Osteocyte (in vitro differentiated cells): Measurements from ENCODE around the gene ERP27. TPM values are rescaled to one million over a fixed set of nuclear protein-coding genes. Genes with fewer than 3 reads are reported as not detected.

Experiments used
- DNase-seq: peaks from one replicate; pipeline ENCODE4 v3.0.0; 2021; ENCODE audit warnings: mixed read lengths; ENCODE audit not compliant: unreplicated experiment; ENCODE audit errors: extremely low spot score
- H3K27ac Mint-ChIP-seq: one replicate; pipeline ENCODE4 v1.8.0; 2021; ENCODE audit warnings: mild to moderate bottlenecking, mixed read lengths; ENCODE audit not compliant: unreplicated experiment
- H3K27me3 Mint-ChIP-seq: one replicate; pipeline ENCODE4 v1.8.0; 2021; ENCODE audit warnings: mixed read lengths; ENCODE audit not compliant: unreplicated experiment
- H3K36me3 Mint-ChIP-seq: one replicate; pipeline ENCODE4 v1.8.0; 2021; ENCODE audit warnings: mixed read lengths; ENCODE audit not compliant: unreplicated experiment
- H3K4me1 Mint-ChIP-seq: one replicate; pipeline ENCODE4 v1.8.0; 2021; ENCODE audit warnings: mixed read lengths; ENCODE audit not compliant: unreplicated experiment
- H3K4me3 Mint-ChIP-seq: one replicate; pipeline ENCODE4 v1.8.0; 2021; ENCODE audit warnings: mild to moderate bottlenecking, moderate library complexity, mixed read lengths; ENCODE audit not compliant: unreplicated experiment
- H3K9me3 Mint-ChIP-seq: one replicate; pipeline ENCODE4 v1.8.0; 2021; ENCODE audit warnings: mixed read lengths; ENCODE audit not compliant: unreplicated experiment
- total RNA-seq: library from RNA; stranded (reverse); gene quantifications from 2 replicates; pipeline ENCODE4 v1.2.1, GENCODE V29; 2021
- TF ChIP-seq, protein P1 (sequence below): fragments of 200-600 bp; sonication (generic); IDR thresholded peaks from 2 replicates; pipeline ENCODE4 v1.5.0; 2021; ENCODE audit warnings: antibody characterized with exemption, mild to moderate bottlenecking, moderate library complexity

ERP27 gene
- total RNA-seq, 1 donor from 2014 or later = 0.70 TPM

DNA sequence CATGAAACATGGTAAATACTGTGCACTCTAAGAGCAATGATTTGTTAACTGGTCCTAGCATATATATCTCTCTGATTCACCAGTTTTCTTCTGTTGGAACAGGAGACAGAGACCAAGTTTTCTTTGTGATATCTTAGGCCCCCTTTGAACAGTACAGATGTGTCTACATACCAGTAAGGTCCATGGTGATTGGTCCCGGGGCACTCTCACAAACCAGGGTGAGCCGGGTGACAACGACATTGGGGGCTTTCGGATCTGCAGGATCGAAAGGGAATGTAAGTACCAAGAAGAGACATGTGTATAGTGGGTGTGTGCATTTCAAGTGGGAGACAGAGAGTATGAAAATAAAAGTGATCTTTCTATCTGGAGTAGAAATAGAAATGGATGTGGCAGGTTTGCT, 11.3 kb upstream of the ERP27 start:
- Mint-ChIP-seq H3K4me1 (peaks cover 64% of the 10 kb centered on the region), H3K4me3 (no peak overlapping the region), H3K27me3 (no peaks in the 10 kb centered on the region), H3K27ac (peak overlapping the region; percentile 96), H3K36me3 (peaks cover 3% of the 10 kb centered on the region), H3K9me3 (no peaks in the 10 kb centered on the region)
- DNase-seq = no peak
- TF ChIP-seq, protein P1, sequence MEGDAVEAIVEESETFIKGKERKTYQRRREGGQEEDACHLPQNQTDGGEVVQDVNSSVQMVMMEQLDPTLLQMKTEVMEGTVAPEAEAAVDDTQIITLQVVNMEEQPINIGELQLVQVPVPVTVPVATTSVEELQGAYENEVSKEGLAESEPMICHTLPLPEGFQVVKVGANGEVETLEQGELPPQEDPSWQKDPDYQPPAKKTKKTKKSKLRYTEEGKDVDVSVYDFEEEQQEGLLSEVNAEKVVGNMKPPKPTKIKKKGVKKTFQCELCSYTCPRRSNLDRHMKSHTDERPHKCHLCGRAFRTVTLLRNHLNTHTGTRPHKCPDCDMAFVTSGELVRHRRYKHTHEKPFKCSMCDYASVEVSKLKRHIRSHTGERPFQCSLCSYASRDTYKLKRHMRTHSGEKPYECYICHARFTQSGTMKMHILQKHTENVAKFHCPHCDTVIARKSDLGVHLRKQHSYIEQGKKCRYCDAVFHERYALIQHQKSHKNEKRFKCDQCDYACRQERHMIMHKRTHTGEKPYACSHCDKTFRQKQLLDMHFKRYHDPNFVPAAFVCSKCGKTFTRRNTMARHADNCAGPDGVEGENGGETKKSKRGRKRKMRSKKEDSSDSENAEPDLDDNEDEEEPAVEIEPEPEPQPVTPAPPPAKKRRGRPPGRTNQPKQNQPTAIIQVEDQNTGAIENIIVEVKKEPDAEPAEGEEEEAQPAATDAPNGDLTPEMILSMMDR = no peak

DNA sequence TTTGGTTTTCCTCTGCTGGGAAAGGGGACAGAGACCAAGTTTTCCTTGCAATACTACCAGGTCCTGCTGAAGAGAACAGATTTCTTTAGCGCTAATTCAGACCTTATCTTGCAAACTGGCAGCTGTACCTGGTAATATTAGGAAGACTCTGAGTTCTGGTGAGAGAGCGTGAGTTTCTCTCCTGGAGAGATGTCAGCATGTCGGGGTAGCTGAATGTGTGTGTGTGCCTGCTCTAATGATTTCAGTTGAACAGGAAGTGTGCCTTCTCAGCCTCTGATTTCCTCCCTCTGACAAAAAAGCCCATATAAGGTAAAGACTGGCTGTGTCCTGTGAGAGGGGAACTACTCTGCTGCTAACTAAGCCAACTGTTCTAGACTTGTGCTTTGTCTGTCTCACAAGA, 10.3 kb upstream of the ERP27 start:
- no peak for DNase-seq
- H3K4me1 Mint-ChIP-seq = peaks cover 64% of the 10 kb centered on the region
- H3K4me3 Mint-ChIP-seq = peak overlapping the region; percentile 27
- peak overlapping the region; percentile 96 for H3K27ac Mint-ChIP-seq
- H3K36me3 Mint-ChIP-seq = peaks cover 3% of the 10 kb centered on the region
- H3K9me3 Mint-ChIP-seq = no peaks in the 10 kb centered on the region
- no peaks in the 10 kb centered on the region for H3K27me3 Mint-ChIP-seq
- TF ChIP-seq, protein P1 = no peak

DNA sequence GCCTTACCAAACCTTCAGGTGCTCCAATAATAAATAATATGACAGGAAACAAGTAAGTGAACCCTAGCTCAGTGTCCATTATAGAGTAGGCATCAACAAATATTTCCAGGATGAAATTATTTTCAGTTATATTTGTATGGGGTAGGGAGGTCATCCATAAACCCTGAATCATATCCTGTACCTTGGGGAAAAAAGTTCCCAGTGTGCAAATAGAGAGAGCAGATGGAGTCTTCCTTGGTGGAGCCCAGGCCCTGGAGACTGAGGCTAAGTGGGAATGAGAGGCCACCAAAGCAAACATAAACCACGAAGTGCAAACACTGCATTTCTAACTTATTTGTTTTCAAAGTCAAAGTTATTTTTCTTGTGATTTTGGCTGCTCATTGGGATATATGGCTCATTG, 8.5 kb upstream of the ERP27 start:
- TF ChIP-seq, protein P1 = no peak
- Mint-ChIP-seq H3K36me3 (peaks cover 12% of the 10 kb centered on the region), H3K27ac (peak overlapping the region; percentile 96), H3K9me3 (no peaks in the 10 kb centered on the region), H3K27me3 (no peaks in the 10 kb centered on the region), H3K4me3 (no peak overlapping the region), H3K4me1 (peaks cover 51% of the 10 kb centered on the region)
- no peak for DNase-seq

DNA sequence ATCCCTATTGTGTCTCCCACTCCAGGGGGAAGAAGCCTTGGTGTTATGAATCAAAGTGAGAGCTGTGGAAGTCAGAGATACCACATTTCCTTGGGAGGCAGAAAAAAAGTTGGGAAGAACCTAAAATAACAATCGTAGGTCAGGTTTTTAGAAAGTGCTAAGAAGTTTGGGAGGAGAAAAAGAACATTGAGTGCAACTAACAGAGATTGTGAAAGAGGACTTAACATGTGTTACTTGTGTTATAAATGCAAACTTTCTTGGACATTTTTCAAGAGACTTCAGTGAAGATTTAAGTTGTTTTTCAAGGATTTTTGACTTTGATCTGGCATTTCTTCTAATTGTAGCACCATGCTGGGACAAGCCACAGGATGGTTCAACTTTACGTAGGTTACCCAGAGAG, 7.8 kb upstream of the ERP27 start:
- Mint-ChIP-seq H3K36me3 (peaks cover 14% of the 10 kb centered on the region), H3K4me1 (peaks cover 46% of the 10 kb centered on the region), H3K9me3 (no peaks in the 10 kb centered on the region), H3K4me3 (no peak overlapping the region), H3K27ac (peak overlapping the region; percentile 96), H3K27me3 (no peaks in the 10 kb centered on the region)
- no peak for DNase-seq
- TF ChIP-seq, protein P1 = no peak

DNA sequence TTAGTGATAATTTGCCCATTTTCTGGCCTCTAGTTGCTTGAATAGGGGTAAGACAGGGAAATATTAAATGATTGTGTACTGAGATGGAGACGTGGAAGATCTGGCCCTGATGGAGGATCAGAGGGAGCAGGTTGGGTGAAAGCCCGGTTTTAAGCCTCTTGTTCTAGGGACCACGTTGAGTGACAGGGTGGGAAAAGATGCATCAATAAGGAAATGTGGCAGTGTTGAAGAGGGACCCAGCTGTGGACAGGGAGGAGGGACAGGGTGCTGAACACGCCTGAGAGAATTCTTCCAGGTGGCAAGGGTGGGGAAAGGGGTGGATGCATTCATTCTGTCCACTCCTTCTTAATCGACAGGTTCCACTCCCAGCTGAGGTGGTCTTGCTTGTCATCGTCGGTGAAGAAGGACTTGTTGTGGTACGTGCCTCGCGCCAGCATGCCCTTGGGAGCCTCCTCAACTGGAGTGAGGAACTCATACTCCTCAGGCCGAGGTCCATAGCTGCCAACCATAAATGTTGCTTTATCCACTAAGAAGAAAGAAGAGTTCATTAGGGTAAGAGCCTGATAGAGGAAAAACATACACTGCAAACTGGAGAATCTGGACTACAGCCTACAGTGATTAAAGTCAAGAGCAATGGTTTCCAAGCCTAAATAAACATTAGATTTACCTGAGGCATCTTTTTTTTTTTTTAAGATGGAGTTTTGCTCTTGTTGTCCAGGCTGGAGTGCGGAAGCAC, 4.0 kb upstream of the ERP27 start:
- peaks cover 19% of the 10 kb centered on the region for H3K4me1 Mint-ChIP-seq
- H3K9me3 Mint-ChIP-seq = peaks cover 13% of the 10 kb centered on the region
- TF ChIP-seq, protein P1 = no peak
- H3K36me3 Mint-ChIP-seq = peaks cover 14% of the 10 kb centered on the region
- no peak overlapping the region for H3K27ac Mint-ChIP-seq
- H3K27me3 Mint-ChIP-seq = no peaks in the 10 kb centered on the region
- no peak for DNase-seq
- H3K4me3 Mint-ChIP-seq = no peak overlapping the region
